DMS79 treated with DMSO at 0.1 percent for 48 hours (cell line): ENCODE measurements around the gene ZNF784.

ENCODE experiments used
- DNase-seq: peaks from one replicate; lab custom pipeline; 2025; lab: John Stamatoyannopoulos, UW

Gene ZNF784

GRCh38 chr19:55656552-55656951 lies 32.2 kb upstream of the ZNF784 start:
- no peak for DNase-seq

- no peak for DNase-seq
Observed at GRCh38 chr19:55655648-55656040, 31.3 kb upstream of the ZNF784 start.

GRCh38 chr19:55654868-55655647 lies 30.7 kb upstream of the ZNF784 start, which contains the start of gene U2AF2:
TSS of gene U2AF2 (plus strand) at chr19:55655035. CDS start at chr19:55655105, 70 bp downstream.
- peak; percentile 91 for DNase-seq

GRCh38 chr19:55654323-55654867 lies 30.0 kb upstream of the ZNF784 start:
- peak; percentile 96 for DNase-seq

DNA sequence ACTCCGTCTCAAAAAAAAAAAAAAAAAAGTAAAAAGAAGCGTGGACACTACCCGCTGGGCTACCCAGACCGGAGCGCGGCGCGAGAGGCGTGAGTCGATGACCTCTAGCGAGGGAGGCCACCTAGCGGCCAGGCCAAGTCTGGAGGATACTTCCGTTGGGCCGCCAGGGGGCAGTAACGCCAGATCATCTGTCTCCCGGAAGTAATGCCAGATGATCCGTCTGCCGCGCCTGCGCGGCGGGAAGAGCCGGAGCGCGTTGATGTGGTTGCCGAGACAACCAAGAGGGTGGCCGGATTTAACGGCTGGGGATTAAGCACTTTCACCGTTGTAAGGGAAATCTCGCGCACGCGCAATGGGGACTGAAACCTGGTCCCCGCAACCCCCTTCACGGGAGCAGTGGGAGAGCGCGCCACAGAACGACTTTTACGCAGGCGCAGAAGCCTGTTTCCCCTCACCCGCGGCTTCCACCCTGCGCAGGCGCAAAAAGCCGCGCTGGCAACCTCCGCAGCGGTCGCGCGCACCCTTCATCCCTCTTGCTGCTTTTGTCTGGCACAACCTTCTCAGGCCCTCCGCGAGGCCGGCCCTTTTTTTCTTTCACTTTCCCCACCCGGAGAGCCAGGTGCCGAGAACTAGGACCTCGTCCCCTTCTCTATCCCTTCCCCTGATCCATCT lies 29.4 kb upstream of the ZNF784 start:
- DNase-seq: peak; percentile 96

DNA sequence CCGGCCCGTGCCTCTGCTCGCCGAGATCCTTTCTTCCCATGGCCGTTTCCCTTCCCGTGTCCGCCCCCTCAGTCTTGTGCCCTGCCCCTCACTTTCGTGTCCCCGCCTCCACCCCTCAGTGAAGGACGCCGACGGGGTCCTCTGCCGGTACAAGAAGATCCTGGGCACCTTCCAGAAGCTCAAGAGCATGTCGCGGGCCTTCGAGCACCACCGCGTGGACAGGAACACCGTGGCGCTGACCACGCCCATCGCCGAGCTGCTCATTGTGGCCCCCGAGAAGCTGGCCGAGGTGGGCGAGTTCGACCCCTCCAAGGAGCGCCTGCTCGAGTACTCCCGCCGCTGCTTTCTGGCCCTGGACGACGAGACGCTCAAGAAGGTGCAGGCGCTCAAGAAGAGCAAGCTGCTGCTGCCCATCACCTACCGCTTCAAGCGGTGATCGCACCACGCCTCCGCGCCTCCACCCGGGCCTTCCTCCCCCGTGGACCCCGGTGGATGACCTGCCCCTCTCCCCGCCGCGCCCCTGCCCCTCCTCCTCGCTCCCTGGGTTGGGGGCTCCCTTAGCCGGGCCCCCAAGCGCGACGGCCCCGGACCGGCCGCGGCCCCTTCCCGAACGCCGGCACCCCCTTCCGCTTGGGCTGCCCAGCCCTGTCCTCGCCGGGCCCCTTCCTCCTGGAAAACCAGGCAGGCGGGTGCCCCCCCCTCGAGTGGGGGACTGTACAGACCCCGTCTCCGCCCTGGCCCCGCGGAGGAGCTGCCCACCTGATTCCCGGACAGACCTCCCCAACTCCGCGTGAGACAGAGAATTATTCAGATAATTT lies 28.2 kb upstream of the ZNF784 start:
- DNase-seq: no peak

- DNase-seq: no peak
Observed at GRCh38 chr19:55651236-55651635, 26.9 kb upstream of the ZNF784 start.

DNA sequence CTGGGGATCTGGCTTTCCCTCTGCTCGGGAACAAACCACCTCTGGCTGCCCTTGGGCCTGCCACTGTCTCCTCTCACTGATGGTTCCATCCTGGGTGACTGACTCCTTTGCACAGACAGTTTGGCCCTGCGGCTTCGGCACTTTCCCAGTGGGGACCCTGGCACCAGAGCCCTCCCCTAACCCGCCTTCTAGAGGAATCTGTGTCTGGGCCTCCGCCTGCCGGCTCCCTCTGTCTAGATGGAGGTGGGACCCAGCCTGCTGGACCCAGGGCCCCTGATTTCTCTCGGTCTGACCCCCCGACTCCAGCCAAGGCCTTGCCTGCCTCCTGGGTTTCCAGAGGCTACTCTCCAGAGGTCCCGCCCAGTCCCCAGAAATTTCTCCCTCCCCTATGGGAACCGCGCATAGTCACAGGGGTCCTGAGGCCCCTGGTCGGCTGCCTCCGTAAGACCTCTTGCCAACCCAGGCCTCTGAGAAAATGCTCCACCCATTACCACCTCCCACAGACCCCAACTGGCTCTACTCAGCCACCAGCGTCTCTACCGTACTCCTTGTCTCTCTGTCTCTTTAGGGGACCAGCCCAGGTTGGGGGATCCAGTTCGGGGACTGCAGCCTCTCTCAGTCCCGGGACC lies 26.4 kb upstream of the ZNF784 start:
- no peak for DNase-seq

- no peak for DNase-seq
Observed at GRCh38 chr19:55650126-55650557, 25.8 kb upstream of the ZNF784 start.

DNA sequence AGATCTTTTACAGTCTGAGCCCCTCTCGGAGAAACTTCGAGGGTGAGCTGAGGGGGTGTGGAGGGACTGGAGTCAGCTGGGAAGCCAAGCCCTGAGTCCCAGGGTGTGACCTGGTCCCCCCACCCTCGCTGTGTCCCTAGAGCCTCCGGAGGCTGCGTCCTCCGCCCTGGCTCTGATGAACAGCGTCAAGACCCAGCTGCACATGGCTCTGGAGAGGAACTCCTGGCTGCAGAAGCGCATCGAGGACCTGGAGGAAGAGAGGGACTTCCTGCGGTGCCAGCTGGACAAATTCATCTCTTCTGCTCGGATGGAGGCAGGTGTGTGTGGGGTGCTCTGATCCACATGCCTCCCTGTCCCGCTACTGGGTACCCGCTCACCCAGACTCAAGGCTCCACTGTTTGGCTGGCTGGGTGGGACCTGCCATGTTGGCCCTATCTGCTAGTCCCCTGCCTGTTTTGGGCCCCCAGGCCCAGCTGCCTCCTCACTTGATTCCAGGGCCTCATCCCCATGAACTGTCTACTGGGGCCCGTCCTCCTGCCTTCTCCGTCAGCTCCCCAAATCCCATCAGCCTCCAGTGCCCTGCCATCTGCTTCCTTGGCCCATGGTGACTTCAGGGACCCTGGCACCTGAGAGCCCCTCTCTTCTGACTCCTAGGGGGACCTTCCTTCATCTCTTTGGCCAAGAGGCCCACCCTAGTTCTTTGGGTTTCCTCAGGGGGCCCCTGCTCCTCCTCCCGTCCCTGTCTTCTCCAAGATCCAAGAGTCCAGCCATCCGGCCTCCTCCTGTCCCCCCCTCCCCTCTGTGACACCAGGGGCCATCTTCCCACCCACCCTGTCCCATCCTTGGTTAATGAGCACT lies 25.1 kb upstream of the ZNF784 start:
- no peak for DNase-seq

- no peak for DNase-seq
Observed at GRCh38 chr19:55648585-55649267, 24.4 kb upstream of the ZNF784 start.

DNA sequence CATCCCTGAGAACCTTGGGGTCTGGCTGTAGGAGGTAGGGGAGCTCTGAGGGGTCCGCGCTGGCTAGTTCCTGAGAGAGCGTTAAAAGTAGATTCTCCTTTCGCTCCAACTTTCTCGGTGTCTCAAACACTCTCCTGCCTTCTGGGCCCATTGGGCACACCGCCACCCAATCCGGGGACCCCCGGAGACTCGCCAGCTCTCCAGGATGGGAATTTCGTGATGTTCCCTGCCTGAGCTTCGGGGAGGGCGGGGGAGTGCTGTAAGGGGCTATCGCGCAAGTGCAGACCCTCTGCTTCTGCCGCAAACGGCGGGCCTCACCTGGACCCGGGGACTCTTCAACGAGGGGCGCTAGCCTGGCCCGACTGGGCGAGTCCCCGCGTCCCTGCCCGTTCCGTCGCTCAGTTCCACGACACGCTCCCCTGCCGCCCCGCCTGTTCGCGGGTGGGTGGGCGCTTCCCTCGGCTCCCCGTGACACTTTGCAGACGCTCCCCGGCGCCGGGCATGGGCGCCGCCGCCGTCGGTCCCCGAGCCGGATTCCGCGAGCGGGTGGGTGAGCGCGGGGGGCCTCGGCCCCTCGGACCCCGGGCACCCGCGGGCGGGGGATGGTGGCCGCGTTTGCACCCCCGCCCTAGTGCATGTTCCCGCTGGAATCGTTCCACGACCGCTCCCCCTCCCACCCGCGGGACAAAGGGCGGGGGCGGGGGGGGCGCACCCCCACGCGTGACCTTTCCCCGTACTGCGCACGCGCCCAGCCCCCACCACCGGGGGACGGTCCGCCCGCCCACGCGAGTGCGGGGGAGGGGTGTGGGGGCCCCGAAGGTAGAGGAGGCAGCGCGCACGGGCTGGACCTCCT lies 23.6 kb upstream of the ZNF784 start, which contains the start of gene CCDC106:
CCDC106 (plus strand) TSS at position 481 of the 853 bp plus-strand sequence. CDS start 835 bp downstream, outside the sequence.
- DNase-seq: peak; percentile 74

GRCh38 chr19:55646889-55647731 lies 22.7 kb upstream of the ZNF784 start:
- peak; percentile 47 for DNase-seq

DNA sequence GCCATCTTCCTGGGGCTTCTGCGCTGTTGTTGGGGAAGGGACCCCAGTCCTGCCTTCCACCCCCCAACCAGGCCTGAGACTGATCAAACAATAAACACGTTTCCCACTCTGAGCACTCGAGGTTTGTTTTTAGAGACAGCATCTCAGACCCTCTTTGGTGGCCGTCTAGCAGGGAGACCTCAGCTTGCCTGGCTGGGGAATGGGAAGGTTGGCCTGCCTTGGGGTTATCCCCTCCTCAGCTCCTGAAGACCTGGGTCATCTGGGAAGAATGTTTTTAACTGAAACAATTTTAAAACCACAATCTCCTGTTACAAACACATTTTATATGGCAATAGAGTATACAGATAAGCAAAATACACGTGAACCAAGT lies 21.1 kb upstream of the ZNF784 start:
- DNase-seq: no peak

- peak; percentile 29 for DNase-seq
Observed at GRCh38 chr19:55644842-55645511, 20.6 kb upstream of the ZNF784 start.

GRCh38 chr19:55644191-55644833 lies 19.9 kb upstream of the ZNF784 start:
- no peak for DNase-seq

DNA sequence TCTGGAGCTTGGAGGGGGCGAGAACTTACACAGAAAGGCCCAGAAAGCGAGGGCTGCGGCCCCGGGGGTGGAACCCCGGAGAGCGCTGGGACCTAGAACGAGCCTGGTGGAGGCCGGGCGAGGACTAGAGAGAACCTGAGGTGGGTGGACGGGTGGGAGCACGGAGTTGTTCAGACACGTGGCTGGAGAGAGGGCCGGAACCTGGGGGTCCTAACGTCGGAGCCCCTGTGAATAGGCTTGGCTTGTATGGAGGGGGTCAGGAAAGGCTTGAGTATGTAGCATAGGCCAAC lies 19.5 kb upstream of the ZNF784 start:
- no peak for DNase-seq
